GM12875 (cell line): Measurements from ENCODE around the gene MACF1.
"Not testable (repeated sequence)": the region's sequence is repeated elsewhere in the genome, so short reads cannot be mapped to it uniquely, and the experiment has no call there.

ENCODE experiments used
- H3K4me3 ChIP-seq: one replicate; pipeline ENCODE4 v1.5.1; 2011; ENCODE audit warnings: low read depth, low read length, control low read depth
- TF ChIP-seq, protein P1 (sequence below): IDR thresholded peaks from 2 replicates; pipeline ENCODE4 v1.5.1; 2011; ENCODE audit warnings: low read depth, mild to moderate bottlenecking, control low read depth, inconsistent platforms, low read length, moderate library complexity, borderline replicate concordance; ENCODE audit not compliant: insufficient read depth

Gene MACF1

DNA sequence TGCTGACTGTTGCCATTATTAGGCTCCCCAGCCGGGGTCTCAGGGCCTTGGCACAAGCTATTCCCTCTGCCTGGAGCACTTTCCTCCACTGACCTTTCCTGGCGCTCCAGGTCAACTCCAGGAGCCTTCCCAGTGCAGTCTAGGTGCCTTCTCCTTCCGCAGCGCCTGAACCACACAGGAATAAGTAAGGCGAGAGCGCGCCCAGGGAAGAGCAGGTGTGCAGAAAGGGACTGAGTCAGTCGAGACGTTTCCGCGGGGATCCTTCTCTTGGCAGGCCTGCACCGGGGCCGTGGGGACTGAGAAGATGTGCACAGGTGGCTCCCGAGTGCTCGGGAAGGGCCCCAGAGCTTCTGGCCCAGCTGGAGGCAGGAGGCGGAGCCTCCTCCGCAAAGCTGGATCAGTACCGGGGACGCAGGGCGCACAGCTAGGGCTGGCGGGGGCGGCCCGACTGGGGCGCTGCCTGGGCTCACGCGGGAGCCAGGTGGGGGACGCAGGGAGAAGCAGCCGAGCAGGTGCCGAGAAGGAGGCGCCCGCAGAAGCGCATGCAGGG, 286.2 kb downstream of the MACF1 start:
- TF ChIP-seq, protein P1, sequence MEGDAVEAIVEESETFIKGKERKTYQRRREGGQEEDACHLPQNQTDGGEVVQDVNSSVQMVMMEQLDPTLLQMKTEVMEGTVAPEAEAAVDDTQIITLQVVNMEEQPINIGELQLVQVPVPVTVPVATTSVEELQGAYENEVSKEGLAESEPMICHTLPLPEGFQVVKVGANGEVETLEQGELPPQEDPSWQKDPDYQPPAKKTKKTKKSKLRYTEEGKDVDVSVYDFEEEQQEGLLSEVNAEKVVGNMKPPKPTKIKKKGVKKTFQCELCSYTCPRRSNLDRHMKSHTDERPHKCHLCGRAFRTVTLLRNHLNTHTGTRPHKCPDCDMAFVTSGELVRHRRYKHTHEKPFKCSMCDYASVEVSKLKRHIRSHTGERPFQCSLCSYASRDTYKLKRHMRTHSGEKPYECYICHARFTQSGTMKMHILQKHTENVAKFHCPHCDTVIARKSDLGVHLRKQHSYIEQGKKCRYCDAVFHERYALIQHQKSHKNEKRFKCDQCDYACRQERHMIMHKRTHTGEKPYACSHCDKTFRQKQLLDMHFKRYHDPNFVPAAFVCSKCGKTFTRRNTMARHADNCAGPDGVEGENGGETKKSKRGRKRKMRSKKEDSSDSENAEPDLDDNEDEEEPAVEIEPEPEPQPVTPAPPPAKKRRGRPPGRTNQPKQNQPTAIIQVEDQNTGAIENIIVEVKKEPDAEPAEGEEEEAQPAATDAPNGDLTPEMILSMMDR: no peak
- peak overlapping the region; percentile 56 for H3K4me3 ChIP-seq

DNA sequence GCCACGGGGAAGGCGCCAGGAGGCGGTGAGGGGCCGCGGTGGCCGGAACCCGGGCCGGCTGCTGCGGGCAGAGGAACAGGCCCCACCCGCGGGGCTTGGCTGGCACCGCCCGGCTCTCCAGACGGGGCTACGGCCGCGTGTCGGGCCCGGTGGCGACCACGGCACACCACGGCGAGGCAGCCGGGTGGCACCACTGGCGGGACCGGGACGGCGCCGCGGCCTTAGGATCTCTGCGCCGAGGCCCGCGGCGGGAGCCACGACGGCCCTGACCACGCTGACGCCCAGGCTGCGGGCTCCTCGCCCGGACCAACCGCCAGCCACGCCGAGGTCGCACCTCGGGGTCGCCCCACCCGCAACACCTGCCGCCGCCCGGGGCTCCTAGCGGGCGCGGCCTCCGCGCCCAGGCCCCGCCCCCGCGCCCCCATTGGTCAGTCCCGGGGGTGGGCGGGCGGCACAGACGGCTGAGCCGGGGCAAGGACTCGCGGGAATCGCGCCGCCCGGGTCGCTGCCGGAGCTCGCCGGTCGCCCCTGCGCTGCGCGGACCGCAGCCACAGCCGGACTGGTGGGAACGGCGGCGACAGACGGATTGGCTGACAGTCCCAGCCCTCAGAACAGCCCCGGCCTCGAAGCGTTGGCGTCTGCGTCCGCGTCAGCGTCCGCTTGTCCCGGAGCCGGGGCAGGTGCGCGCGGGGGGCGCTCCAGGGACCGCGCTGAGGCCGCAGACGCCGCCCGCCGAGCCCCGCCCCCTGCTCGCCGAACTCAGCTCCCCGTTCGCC, 286.8 kb downstream of the MACF1 start, which contains the start of gene BMP8A:
Gene BMP8A, plus strand, starts transcription at position 491 of the 776 bp plus-strand sequence. CDS start 356 bp downstream, outside the sequence.
- TF ChIP-seq, protein P1: no peak; the same call in 1 of the 2 replicates
- H3K4me3 ChIP-seq: peak within 1 kb of the TSS; percentile 56

DNA sequence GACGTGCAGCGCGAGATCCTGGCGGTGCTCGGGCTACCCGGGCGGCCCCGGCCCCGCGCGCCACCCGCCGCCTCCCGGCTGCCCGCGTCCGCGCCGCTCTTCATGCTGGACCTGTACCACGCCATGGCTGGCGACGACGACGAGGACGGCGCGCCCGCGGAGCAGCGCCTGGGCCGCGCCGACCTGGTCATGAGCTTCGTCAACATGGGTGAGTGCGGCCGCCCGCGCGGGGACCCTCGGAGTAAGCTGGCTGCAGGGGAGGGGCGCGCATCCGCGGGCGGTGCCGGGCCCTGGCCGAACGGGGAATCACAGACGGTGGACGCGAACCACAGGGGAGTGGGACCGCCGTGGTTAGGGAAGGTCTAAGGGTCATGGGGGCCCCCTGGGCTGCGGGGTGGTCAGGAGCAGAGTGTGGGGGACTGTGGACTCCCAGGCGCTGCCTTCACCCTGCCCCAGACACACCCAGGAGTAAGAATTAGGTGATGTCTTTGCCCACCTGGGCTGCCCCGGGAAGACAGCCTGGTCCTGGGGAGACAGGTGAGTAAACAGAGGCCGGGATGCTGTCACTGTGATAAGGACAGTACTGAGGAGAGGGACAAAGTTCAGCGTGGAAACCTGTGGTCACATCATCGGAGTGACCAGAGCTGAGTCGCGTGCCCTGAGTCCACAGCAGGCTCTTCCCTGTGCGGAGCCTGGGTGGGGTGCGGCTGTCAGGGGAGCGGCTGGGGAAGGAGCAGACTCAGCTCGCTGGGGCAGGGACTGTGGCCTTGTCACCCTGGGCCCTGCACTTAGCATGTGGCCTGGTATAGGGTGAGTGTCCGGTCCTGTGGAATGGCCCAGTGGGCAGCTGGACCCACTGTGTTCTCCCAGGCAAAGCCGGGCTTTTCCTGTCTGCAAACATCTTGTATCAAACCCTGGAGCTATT, 287.9 kb downstream of the MACF1 start:
- not testable (repeated sequence) for H3K4me3 ChIP-seq

DNA sequence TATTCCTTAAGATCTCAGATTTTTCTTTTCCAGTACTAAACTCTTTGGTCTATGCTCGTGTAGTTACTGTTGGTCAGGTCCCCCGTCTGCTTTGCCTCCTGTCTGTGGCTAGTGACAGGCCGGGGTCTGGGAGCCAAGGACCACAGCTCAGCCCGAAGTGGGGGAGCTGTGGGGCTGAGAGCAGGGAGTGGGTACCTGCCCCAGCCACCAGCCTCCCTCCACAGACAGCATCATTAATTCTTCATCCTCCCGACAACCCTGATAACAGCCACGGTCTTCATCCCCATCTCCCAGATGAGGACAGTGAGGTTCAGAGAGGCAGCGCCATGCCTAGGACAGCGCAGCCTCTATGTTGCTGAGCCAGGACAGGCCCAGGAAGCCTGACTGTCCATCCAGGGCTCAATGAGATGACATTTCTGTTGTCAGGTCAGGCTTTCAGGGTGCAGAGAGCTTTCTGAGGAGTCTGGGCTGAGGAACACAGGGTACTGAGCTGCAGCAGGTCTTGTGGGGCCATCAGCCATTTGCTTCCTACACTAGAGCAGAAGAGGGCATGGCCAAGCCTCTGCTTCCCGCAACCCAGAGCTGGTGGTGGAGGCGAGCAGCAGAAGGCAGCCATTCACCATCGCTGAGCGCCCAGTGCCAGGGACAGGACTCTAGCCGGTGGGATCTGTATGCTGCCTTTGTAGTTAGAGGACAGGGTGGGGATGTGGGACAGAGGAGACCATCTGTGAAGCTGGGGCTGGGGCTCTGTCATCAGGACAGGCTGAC, 288.7 kb downstream of the MACF1 start:
- not testable (repeated sequence) for H3K4me3 ChIP-seq

DNA sequence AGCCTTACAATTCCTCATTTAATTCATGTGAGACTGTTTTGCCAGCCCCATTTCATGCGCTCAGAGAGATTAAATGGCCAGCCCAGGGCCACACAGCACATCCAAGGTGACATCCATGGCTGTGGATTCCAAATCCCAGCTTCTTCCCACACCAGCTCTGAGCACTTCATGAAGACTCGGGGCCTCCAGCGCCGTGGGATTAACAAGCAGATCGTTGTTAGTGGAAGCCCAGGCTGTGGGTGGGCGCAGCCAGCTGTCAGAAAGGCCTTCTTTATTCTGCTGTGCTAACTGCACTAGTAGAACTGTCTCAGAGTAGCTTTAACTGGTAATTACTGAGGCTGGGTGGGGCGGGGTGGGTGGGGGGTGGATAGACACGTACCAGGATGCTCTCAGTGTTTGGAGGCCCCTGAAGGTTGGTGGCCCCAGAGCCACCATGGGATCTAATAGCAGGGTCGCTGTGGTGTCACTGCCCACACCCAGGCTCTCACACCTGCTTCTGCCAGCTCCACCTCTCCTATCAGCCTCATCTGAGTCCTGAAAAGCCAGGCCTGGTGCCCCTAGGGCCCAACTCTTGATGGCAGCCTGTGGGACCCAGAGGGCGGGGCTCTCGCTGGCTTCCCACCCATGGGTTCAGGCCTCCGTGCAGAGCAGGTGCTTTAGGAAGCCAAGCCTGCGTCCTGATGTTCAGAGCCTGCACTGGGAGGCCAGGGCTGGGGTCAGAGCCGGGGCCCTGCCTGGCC, 290.3 kb downstream of the MACF1 start:
- H3K4me3 ChIP-seq: no peak overlapping the region
- TF ChIP-seq, protein P1: no peak

DNA sequence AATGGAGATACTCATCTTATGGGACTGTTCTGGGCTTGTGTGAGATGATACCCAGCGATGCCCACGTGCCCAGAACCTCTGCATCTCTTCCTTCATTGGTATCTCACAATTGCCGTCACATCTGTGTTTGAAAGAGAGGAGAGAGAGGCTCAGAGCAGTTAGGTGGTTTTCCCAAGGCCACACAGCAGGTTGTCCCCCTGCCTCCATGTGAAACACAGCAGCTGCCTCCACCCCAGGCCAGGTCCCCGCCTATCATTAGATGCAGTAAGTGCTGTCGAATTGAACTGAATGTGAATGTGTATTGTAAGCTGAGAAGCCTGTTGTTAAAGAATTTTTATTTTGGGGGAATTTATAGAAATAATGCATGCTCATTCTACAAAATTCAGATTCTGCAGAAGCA, 292.0 kb downstream of the MACF1 start:
- not testable (repeated sequence) for H3K4me3 ChIP-seq

DNA sequence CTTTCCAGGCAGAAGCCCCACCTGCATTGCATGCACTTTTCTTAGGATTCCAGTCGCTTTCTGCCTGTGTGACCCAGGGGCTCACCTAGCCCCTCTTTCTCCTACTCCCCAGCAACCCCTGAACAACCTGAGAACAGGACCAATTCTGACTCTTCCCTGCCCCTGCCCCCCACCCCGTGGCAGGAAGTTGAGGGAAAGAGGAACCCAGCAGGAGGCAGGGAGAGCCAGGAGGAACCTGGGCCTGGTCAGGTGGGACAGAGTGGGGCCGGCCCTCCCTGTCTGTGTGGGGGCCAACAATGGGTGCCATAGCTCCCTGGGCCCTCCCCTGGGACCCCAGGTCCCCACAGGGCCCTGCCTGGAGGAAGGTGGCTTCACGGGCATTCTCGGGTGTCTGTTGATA, 293.1 kb downstream of the MACF1 start:
- no peak overlapping the region for H3K4me3 ChIP-seq
- TF ChIP-seq, protein P1: no peak

DNA sequence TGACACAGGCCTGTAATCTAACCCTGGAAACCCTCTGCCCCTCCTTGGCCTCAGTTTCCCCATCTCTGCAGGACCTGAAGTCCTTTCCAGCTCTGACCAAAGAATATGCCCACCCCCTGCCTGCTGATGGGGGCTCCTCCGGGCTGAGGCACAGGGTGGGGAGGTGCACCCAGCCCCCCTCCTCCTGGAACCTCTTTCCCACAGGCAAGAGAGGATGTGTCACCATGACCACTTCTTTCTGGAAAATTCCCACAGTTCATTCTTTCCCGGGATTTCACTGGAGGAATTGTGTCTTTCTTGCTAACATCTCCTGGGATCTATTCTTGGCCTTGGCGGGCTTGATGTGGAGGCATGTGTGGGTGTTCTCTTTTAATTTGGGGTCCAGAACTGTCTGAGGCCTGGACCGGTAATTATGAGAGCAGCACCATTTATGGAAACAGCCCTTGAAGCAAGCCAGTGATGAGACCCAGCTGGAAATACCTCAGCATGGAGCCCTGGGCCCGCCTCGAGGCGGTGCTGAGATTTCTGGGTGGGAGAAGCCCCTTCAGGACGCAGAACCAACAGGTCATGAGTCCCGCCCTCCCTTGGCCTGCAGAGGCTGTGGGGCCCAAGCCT, 293.7 kb downstream of the MACF1 start:
- H3K4me3 ChIP-seq: not testable (repeated sequence)

DNA sequence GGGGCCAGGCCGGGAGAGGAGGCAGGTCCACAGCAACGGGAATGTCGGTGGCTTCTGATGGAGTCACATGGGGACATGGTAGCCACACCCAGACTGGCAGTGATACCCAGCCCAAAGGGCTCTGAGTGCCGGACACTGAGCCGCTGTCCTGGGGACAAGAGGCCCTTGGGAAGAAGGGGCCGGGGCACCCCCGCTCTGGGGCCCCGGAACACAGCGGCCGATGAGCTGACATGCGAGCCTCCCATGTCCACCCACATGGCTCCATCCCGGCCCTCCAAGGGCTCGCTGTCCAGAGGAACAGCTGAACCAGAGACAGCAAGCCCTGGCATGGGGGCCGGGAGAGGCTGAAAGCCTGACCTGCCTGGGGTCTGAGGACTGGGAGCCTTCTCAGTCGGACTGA, 294.3 kb downstream of the MACF1 start:
- H3K4me3 ChIP-seq: not testable (repeated sequence)
